Uterus (tissue), 4 donors: ENCODE results near the gene SERPIND1. TPM values are rescaled to one million over a fixed set of nuclear protein-coding genes. Genes with fewer than 3 reads are reported as not detected.
A peak's percentile ranks its signal among the peaks of the same experiment; 100 is the strongest.

ENCODE experiments used
- DNase-seq, 2 donors: peaks; one replicate each; pipeline ENCODE4 v3.0.0-alpha.2; 2019 to 2020
- H3K27ac ChIP-seq, 2 donors: fragments of 200-600 bp; sonication (generic); 1 replicate in 1 of 2; 2 replicates in 1 of 2; pipeline ENCODE4 v1.5.1; 2016 to 2018
- H3K27me3 ChIP-seq, 2 donors: fragments of 200-600 bp; sonication (generic); one replicate each; pipeline ENCODE4 v1.5.1; 2018 to 2019; ENCODE audit warnings: control low read depth in 1 of 2
- H3K36me3 ChIP-seq, 2 donors: fragments of 200-600 bp; sonication (generic); one replicate each; pipeline ENCODE4 v1.5.1; 2019; ENCODE audit warnings: control low read depth in 1 of 2
- H3K4me1 ChIP-seq, 2 donors: fragments of 200-600 bp; sonication (generic); one replicate each; pipeline ENCODE4 v1.5.1; 2018 to 2019; ENCODE audit warnings: control low read depth in 1 of 2
- H3K4me3 ChIP-seq, 2 donors: fragments of 200-600 bp; sonication (generic); 1 replicate in 1 of 2; 2 replicates in 1 of 2; pipeline ENCODE4 v1.5.1; 2018 to 2019; ENCODE audit warnings: mild to moderate bottlenecking in 1 of 2
- H3K9me3 ChIP-seq, 2 donors: fragments of 200-600 bp; sonication (generic); one replicate each; pipeline ENCODE4 v1.5.1; 2019; ENCODE audit warnings: control low read depth in 1 of 2
- CTCF ChIP-seq, 4 experiments: fragments of 200-600 bp in 2 of 4; fragments of 450-650 bp in 2 of 4; sonication (generic) in 2 of 4; IDR thresholded peaks; one replicate each; pipeline ENCODE4 v1.5.1; 2016 to 2019; ENCODE audit warnings: antibody characterized with exemption in 4 of 4, mild to moderate bottlenecking in 2 of 4, moderate library complexity in 1 of 4
- POLR2A ChIP-seq, 2 donors: fragments of 450-650 bp; IDR thresholded peaks; one replicate each; pipeline ENCODE4 v1.6.1; 2016; ENCODE audit warnings: antibody characterized with exemption in 2 of 2, mild to moderate bottlenecking in 1 of 2, moderate library complexity in 1 of 2
- intact Hi-C: fragments of 100-400 bp; cut with DNase I; formaldehyde crosslinking; loops from one replicate; pipeline ENCODE4 v1.15.1; 2023; ENCODE audit warnings: low total_unique reads
- total RNA-seq, 4 donors: library from RNA; depleted of rRNA in 3 of 4; stranded (reverse); fragments of >200 nt in 3 of 4; gene quantifications; one replicate each; pipeline versions ENCODE4 v1.1.0 to v1.2.4, GENCODE V29; 2014 to 2023
- donor health status: DM: yes; HTN: yes; CAD: no.

Gene SERPIND1
- total RNA-seq, 4 donors from 2014 or later: 1.0 to 4.5 TPM; not detected in 2

GRCh38 chr22:20787746-20788626, 14.1 kb downstream of the SERPIND1 start:
- no peak overlapping the region for H3K4me3 ChIP-seq
- intact Hi-C loops: no loop called here
- DNase-seq: no peak
- TF ChIP-seq CTCF (IDR thresholded peaks at IDR 0.05): no peak
- TF ChIP-seq POLR2A (IDR thresholded peaks at IDR 0.05): no peak
- H3K27me3 ChIP-seq: no peaks in the 10 kb centered on the region
- no peak overlapping the region for H3K27ac ChIP-seq
- H3K36me3 ChIP-seq: no peaks in the 10 kb centered on the region
- no peaks in the 10 kb centered on the region for H3K9me3 ChIP-seq
- H3K4me1 ChIP-seq: no peaks in the 10 kb centered on the region

GRCh38 chr22:20788627-20789344, 14.9 kb downstream of the SERPIND1 start:
- H3K36me3 ChIP-seq: no peaks in the 10 kb centered on the region
- intact Hi-C loops: no loop called here
- H3K27ac ChIP-seq: no peak overlapping the region
- TF ChIP-seq POLR2A (IDR thresholded peaks at IDR 0.05): no peak
- no peak for TF ChIP-seq CTCF (IDR thresholded peaks at IDR 0.05)
- no peaks in the 10 kb centered on the region for H3K9me3 ChIP-seq
- DNase-seq: no peak
- no peak overlapping the region for H3K4me3 ChIP-seq
- no peaks in the 10 kb centered on the region for H3K27me3 ChIP-seq
- H3K4me1 ChIP-seq: no peaks in the 10 kb centered on the region

GRCh38 chr22:20792221-20792965, 18.5 kb downstream of the SERPIND1 start:
- no peak for TF ChIP-seq POLR2A (IDR thresholded peaks at IDR 0.05)
- TF ChIP-seq CTCF (IDR thresholded peaks at IDR 0.05): no peak
- no peak for DNase-seq
- no peaks in the 10 kb centered on the region for H3K36me3 ChIP-seq
- intact Hi-C loops: no loop called here
- H3K27ac ChIP-seq: peak overlapping the region; percentile 59 to 65
- no peaks in the 10 kb centered on the region for H3K9me3 ChIP-seq
- H3K27me3 ChIP-seq: no peaks in the 10 kb centered on the region
- no peak overlapping the region for H3K4me3 ChIP-seq
- no peaks in the 10 kb centered on the region for H3K4me1 ChIP-seq

GRCh38 chr22:20792966-20793728, 19.2 kb downstream of the SERPIND1 start:
- H3K27ac ChIP-seq: peak overlapping the region; percentile 59 to 65
- H3K9me3 ChIP-seq: no peaks in the 10 kb centered on the region
- intact Hi-C loops: no loop called here
- no peak overlapping the region for H3K4me3 ChIP-seq
- no peak for TF ChIP-seq CTCF (IDR thresholded peaks at IDR 0.05)
- TF ChIP-seq POLR2A (IDR thresholded peaks at IDR 0.05): no peak
- no peaks in the 10 kb centered on the region for H3K27me3 ChIP-seq
- H3K36me3 ChIP-seq: no peaks in the 10 kb centered on the region
- DNase-seq: no peak
- H3K4me1 ChIP-seq: no peaks in the 10 kb centered on the region
